Neural cell (in vitro differentiated cells): ENCODE data around the gene CYB5R3.

ENCODE experiments used
- CTCF ChIP-seq: fragments of 450-650 bp; IDR thresholded peaks from 2 replicates; pipeline ENCODE4 v1.5.1; 2014; ENCODE audit warnings: antibody characterized with exemption, mild to moderate bottlenecking, moderate library complexity; ENCODE audit not compliant: poor library complexity, severe bottlenecking
- EZH2 ChIP-seq: fragments of 200-600, 300-800 bp; shearing (Covaris generic), sonication (generic); IDR thresholded peaks from 2 replicates; pipeline ENCODE4 v1.6.1; 2014; ENCODE audit warnings: antibody characterized with exemption, low read length, borderline replicate concordance, mild to moderate bottlenecking; ENCODE audit not compliant: insufficient read depth, poor library complexity, severe bottlenecking

- TF ChIP-seq CTCF (no peak), EZH2 (no peak)
Observed at GRCh38 chr22:42696331-42696967, 47.3 kb upstream of the CYB5R3 start.
